ENCODE measurements around the gene ADCY4.

- TF ChIP-seq ARNTL (CRISPR knock-in tag; IDR thresholded peaks at IDR 0.05; ENCODE audit: borderline replicate concordance, low read depth) (no peak), ZFP30 (CRISPR knock-in tag; IDR thresholded peaks at IDR 0.05) (no peak), PATZ1 (CRISPR knock-in tag; IDR thresholded peaks at IDR 0.05; ENCODE audit: borderline replicate concordance) (no peak)
These were observed 21.9 kb downstream of the ADCY4 start for GRCh38 chr14:24312736-24313507.

Measured in SK-N-SH treated with all-trans-retinoic acid at 6 μM for 48 hours (cell line).